H1 (cell line): ENCODE measurements around the gene GOLGA1. TPM values are rescaled to one million over a fixed set of nuclear protein-coding genes. Genes with fewer than 3 reads are reported as not detected.

Experiments
- CTCF ChIA-PET: fragments of 300-600 bp; sonication (Branson Sonifier 250); formaldehyde crosslinking; loops from one replicate; lab custom pipeline; 2021; ENCODE audit not compliant: partially characterized antibody; lab: Charles Lee
- POLR2A ChIA-PET: fragments of 300-600 bp; sonication (Branson Sonifier 250); formaldehyde crosslinking; loops from one replicate; lab custom pipeline; 2021; ENCODE audit warnings: inconsistent platforms; ENCODE audit not compliant: partially characterized antibody; lab: Charles Lee
- DNase-seq, 2 experiments: peaks; one replicate each; pipeline versions ENCODE4 v3.0.0 to v3.0.0-alpha.2; 2010 to 2022; ENCODE audit warnings: low spot score in 2 of 2, low read depth in 1 of 2, mixed read lengths in 1 of 2
- FAIRE-seq: peaks from 2 replicates; lab custom pipeline; 2011; peaks lifted over from hg19 to GRCh38; lab: Jason Lieb, UNC
- H2AFZ ChIP-seq: 2 replicates; pipeline ENCODE4 v1.8.1; 2012; ENCODE audit warnings: low read length, inconsistent platforms
- H2AK5ac ChIP-seq: 2 replicates; pipeline ENCODE4 v1.6.1; 2013; ENCODE audit warnings: low read depth, low read length
- H2BK120ac ChIP-seq: replicated peaks from 2 replicates; pipeline ENCODE3; 2013; ENCODE audit warnings: low read depth, low read length, inconsistent platforms
- H2BK12ac ChIP-seq: 2 replicates; pipeline ENCODE4 v1.6.1; 2013; ENCODE audit warnings: low read depth, low read length
- H2BK15ac ChIP-seq: 2 replicates; pipeline ENCODE4 v1.6.1; 2013; ENCODE audit warnings: low read length
- H2BK20ac ChIP-seq: 2 replicates; pipeline ENCODE4 v1.6.1; 2013; ENCODE audit warnings: low read length
- H2BK5ac ChIP-seq: 2 replicates; pipeline ENCODE4 v1.6.1; 2013; ENCODE audit warnings: low read depth, low read length
- H3K14ac ChIP-seq: 2 replicates; pipeline ENCODE4 v1.6.1; 2013; ENCODE audit warnings: inconsistent platforms; ENCODE audit not compliant: insufficient read length
- H3K18ac ChIP-seq: 2 replicates; pipeline ENCODE4 v1.6.1; 2013; ENCODE audit warnings: low read length; ENCODE audit errors: extremely low read depth
- H3K23ac ChIP-seq: 2 replicates; pipeline ENCODE4 v1.6.1; 2013; ENCODE audit warnings: inconsistent platforms; ENCODE audit not compliant: insufficient read length
- H3K23me2 ChIP-seq: 2 replicates; pipeline ENCODE4 v1.6.1; 2013; ENCODE audit warnings: low read depth, low read length
- H3K27ac ChIP-seq: 2 replicates; pipeline ENCODE4 v1.6.1; 2011; ENCODE audit warnings: low read depth, low read length, inconsistent platforms
- H3K27me3 ChIP-seq, 4 experiments: replicated peaks in 1 of 4; 1 replicate in 1 of 4; 2 replicates in 3 of 4; pipeline versions ENCODE4 v1.6.1 to v1.8.1; 2011 to 2013; ENCODE audit warnings: low read length in 3 of 4, mild to moderate bottlenecking in 3 of 4, inconsistent platforms in 2 of 4, mixed read lengths in 2 of 4, moderate library complexity in 1 of 4; ENCODE audit not compliant: control insufficient read depth in 3 of 4, insufficient read depth in 3 of 4; ENCODE audit errors: extremely low read depth in 1 of 4
- H3K36me3 ChIP-seq, 4 experiments: 2 replicates each; pipeline versions ENCODE4 v1.6.1 to v1.8.1; 2011 to 2013; ENCODE audit warnings: mild to moderate bottlenecking in 4 of 4, low read length in 3 of 4, moderate library complexity in 2 of 4, control low read depth in 1 of 4, inconsistent platforms in 1 of 4; ENCODE audit not compliant: insufficient read depth in 4 of 4, control insufficient read depth in 2 of 4
- H3K4ac ChIP-seq: replicated peaks from 2 replicates; pipeline ENCODE3; 2013; ENCODE audit warnings: low read length, low read depth, mixed read lengths, inconsistent platforms; ENCODE audit not compliant: insufficient read length
- H3K4me1 ChIP-seq, 4 experiments: replicated peaks in 1 of 4; 1 replicate in 1 of 4; 2 replicates in 3 of 4; pipeline versions ENCODE4 v1.6.1 to v1.8.1; 2011 to 2013; ENCODE audit warnings: low read length in 3 of 4, inconsistent platforms in 2 of 4, mixed read lengths in 1 of 4; ENCODE audit not compliant: insufficient read depth in 4 of 4, control insufficient read depth in 3 of 4
- H3K4me2 ChIP-seq, 2 experiments: 2 replicates each; pipeline versions ENCODE4 v1.6.1 to v1.8.1; 2011 to 2013; ENCODE audit warnings: low read depth in 2 of 2, low read length in 2 of 2, control low read depth in 1 of 2, inconsistent platforms in 1 of 2, mild to moderate bottlenecking in 1 of 2; ENCODE audit not compliant: insufficient read depth in 1 of 2
- H3K4me3 ChIP-seq, 4 experiments: fragments of 200-600, 300-600 bp in 1 of 4; sonication (generic), shearing (Covaris generic), sonication (Bioruptor Twin) in 1 of 4; 2 replicates each; pipeline versions ENCODE4 v1.5.1 to v1.8.1; 2011 to 2016; ENCODE audit warnings: low read length in 4 of 4, low read depth in 3 of 4, control low read depth in 2 of 4, inconsistent platforms in 2 of 4, mild to moderate bottlenecking in 2 of 4, mixed read lengths in 1 of 4, moderate library complexity in 1 of 4; ENCODE audit not compliant: insufficient read depth in 2 of 4; ENCODE audit errors: extremely low read depth in 1 of 4
- H3K56ac ChIP-seq: replicated peaks from 2 replicates; pipeline ENCODE3; 2013; ENCODE audit warnings: low read depth, mild to moderate bottlenecking, mixed read lengths, low read length, inconsistent platforms; ENCODE audit not compliant: insufficient read length
- H3K79me1 ChIP-seq: 2 replicates; pipeline ENCODE4 v1.6.1; 2013; ENCODE audit warnings: low read depth, low read length, control low read depth
- H3K79me2 ChIP-seq, 2 experiments: 2 replicates each; pipeline versions ENCODE4 v1.6.1 to v1.8.1; 2012 to 2013; ENCODE audit warnings: low read length in 2 of 2, mild to moderate bottlenecking in 2 of 2, inconsistent platforms in 1 of 2; ENCODE audit not compliant: insufficient read depth in 2 of 2, control insufficient read depth in 1 of 2
- H3K9ac ChIP-seq, 4 experiments: replicated peaks in 1 of 4; 1 replicate in 1 of 4; 2 replicates in 3 of 4; pipeline versions ENCODE4 v1.6.1 to v1.8.1; 2011 to 2013; ENCODE audit warnings: low read depth in 3 of 4, low read length in 3 of 4, control low read depth in 2 of 4, mild to moderate bottlenecking in 2 of 4, moderate library complexity in 2 of 4, inconsistent platforms in 1 of 4; ENCODE audit errors: extremely low read depth in 1 of 4
- H3K9me3 ChIP-seq, 2 experiments: 2 replicates each; pipeline versions ENCODE4 v1.6.1 to v1.8.1; 2012 to 2013; ENCODE audit warnings: mild to moderate bottlenecking in 2 of 2, moderate library complexity in 2 of 2, control low read depth in 1 of 2, inconsistent platforms in 1 of 2, low read depth in 1 of 2, low read length in 1 of 2, mixed read lengths in 1 of 2; ENCODE audit not compliant: insufficient read depth in 2 of 2
- H4K20me1 ChIP-seq, 2 experiments: replicated peaks in 1 of 2; 2 replicates each; pipeline versions ENCODE3 to v1.8.1; 2011 to 2013; ENCODE audit warnings: inconsistent platforms in 2 of 2, low read length in 2 of 2, mild to moderate bottlenecking in 1 of 2; ENCODE audit not compliant: insufficient read depth in 2 of 2, control insufficient read depth in 1 of 2
- H4K5ac ChIP-seq: 2 replicates; pipeline ENCODE4 v1.6.1; 2013; ENCODE audit warnings: low read length, low read depth, mixed read lengths, inconsistent platforms; ENCODE audit not compliant: insufficient read length
- H4K8ac ChIP-seq: 2 replicates; pipeline ENCODE4 v1.8.0; 2013; ENCODE audit warnings: mild to moderate bottlenecking, moderate library complexity, low read length, inconsistent platforms; ENCODE audit not compliant: insufficient read depth; ENCODE audit errors: extremely low read depth
- H4K91ac ChIP-seq: replicated peaks from 2 replicates; pipeline ENCODE3; 2013; ENCODE audit warnings: low read length, mixed read lengths, inconsistent platforms; ENCODE audit not compliant: insufficient read length
- BRCA1 ChIP-seq: IDR thresholded peaks from 2 replicates; pipeline ENCODE4 v1.6.1; 2012; ENCODE audit warnings: low read depth, low read length, improper control_type of control experiment
- CBX5 ChIP-seq: fragments of 300-800, 300-1000 bp; sonication (generic); IDR thresholded peaks from 2 replicates; pipeline ENCODE4 v1.7.1; 2016; ENCODE audit warnings: antibody characterized with exemption, low read length, low read depth
- CHD2 ChIP-seq: IDR thresholded peaks from 2 replicates; pipeline ENCODE4 v1.6.1; 2012; ENCODE audit warnings: low read length, improper control_type of control experiment
- CTBP2 ChIP-seq: IDR thresholded peaks from 2 replicates; pipeline ENCODE4 v1.7.0; 2011; ENCODE audit warnings: borderline replicate concordance, mild to moderate bottlenecking, moderate library complexity, mixed read lengths, low read length; ENCODE audit not compliant: insufficient read depth, insufficient read length
- EZH2 ChIP-seq: fragments of 200-600 bp; sonication (generic); IDR thresholded peaks from 2 replicates; pipeline ENCODE4 v1.7.1; 2012; ENCODE audit warnings: low read depth, mild to moderate bottlenecking, moderate library complexity, low read length, inconsistent platforms; ENCODE audit not compliant: severe bottlenecking
- HDAC6 ChIP-seq: IDR thresholded peaks from one replicate; pipeline ENCODE4 v1.7.1; 2012; ENCODE audit warnings: low read depth, mild to moderate bottlenecking, inconsistent platforms, low read length, moderate library complexity
- JUN ChIP-seq: IDR thresholded peaks from 2 replicates; pipeline ENCODE4 v1.6.1; 2011; ENCODE audit warnings: low read depth, mild to moderate bottlenecking, improper control_type of control experiment, low read length
- POLR2A ChIP-seq, 2 experiments: IDR thresholded peaks; 1 replicate in 1 of 2; 2 replicates in 1 of 2; pipeline ENCODE4 v1.6.1; 2011; ENCODE audit warnings: low read depth in 2 of 2, low read length in 2 of 2, mild to moderate bottlenecking in 2 of 2; ENCODE audit errors: control extremely low read depth in 1 of 2
- RNF2 ChIP-seq: fragments of 200-900, 300-1000 bp; sonication (generic); IDR thresholded peaks from 2 replicates; pipeline ENCODE4 v1.7.1; 2016; ENCODE audit warnings: borderline replicate concordance, low read depth, mild to moderate bottlenecking, antibody characterized with exemption, low read length; ENCODE audit not compliant: poor library complexity, severe bottlenecking; ENCODE audit errors: missing control alignments
- TAF7 ChIP-seq: optimal IDR thresholded peaks from 2 replicates; pipeline ENCODE3; 2011; ENCODE audit warnings: low read depth, mild to moderate bottlenecking, inconsistent platforms, low read length, moderate library complexity, borderline replicate concordance
- TBP ChIP-seq: IDR thresholded peaks from 2 replicates; pipeline ENCODE4 v1.6.1; 2011; ENCODE audit warnings: low read depth, low read length, improper control_type of control experiment
- WGBS, 2 experiments: shearing (Covaris generic) in 1 of 2; methylation state at CpG; one replicate each; pipeline versions ENCODE4 v1.1.6 to v1.1.7; 2013 to 2015; ENCODE audit warnings: low lambda C conversion rate in 2 of 2, mixed read lengths in 2 of 2, inconsistent platforms in 1 of 2, low coverage in 1 of 2, missing lambda C conversion rate in 1 of 2; ENCODE audit not compliant: insufficient replicate concordance in 2 of 2, insufficient coverage in 1 of 2, insufficient read length in 1 of 2; ENCODE audit errors: extremely low coverage in 1 of 2, missing lambda C conversion rate in 1 of 2; 5-methylcytosine and 5-hydroxymethylcytosine counted together
- polyA plus RNA-seq, 7 experiments: library from polyadenylated mRNA; depleted of rRNA in 3 of 7; stranded (reverse) in 5 of 7; unstranded in 2 of 7; fragments of >200 nt in 5 of 7; fragments of 200-250 nt in 2 of 7; gene quantifications; 1 replicate in 5 of 7; 2 replicates in 1 of 7; 4 replicates in 1 of 7; pipeline versions ENCODE4 v1.2.1 to v1.2.3, GENCODE V29; 2011 to 2013; ENCODE audit warnings: missing spikeins in 2 of 7, mixed read lengths in 2 of 7
- total RNA-seq: library from RNA; stranded (reverse); fragmentation: NEBNext Ultra II Directional; extraction: Animal tissue kit (Norgen Biotek cat#: 25700); gene quantifications from 2 replicates; pipeline ENCODE4 v1.2.1, GENCODE V29; 2021
- TF ChIP-seq, protein P1 (sequence below): IDR thresholded peaks from 2 replicates; pipeline ENCODE4 v1.6.1; 2012; ENCODE audit warnings: inconsistent platforms
- TF ChIP-seq, protein P2 (sequence below): IDR thresholded peaks from 2 replicates; pipeline ENCODE4 v1.6.1; 2011; ENCODE audit warnings: low read depth, mild to moderate bottlenecking, low read length; ENCODE audit not compliant: insufficient read depth

The GOLGA1 gene
- total and polyA plus RNA-seq, 2 of the 8 experiments (the other 6 are each of a cell fraction or from before 2014, with no cell fraction given) = 4.8 to 6.5 TPM

- WGBS, 2 experiments = 90% methylated on average over 6 of the region's 6 CpGs; no CpG with 5 or more reads in 1 of the 2 experiments
- no peak overlapping the region for H3K14ac ChIP-seq
- no peak overlapping the region for H2BK15ac ChIP-seq
- POLR2A ChIA-PET = interaction anchor here (0.7 to 2.4 kb wide), 3 partner anchors 9 to 32 kb away, joined by 3 to 11 read pairs (median 6); partner anchors contain the start of genes ARPC5L and RPL35
- no peak overlapping the region for H3K18ac ChIP-seq
- CTCF ChIA-PET = interaction anchor here (28.4 to 65.2 kb wide), 3 partner anchors 3 to 70 kb away, joined by 1300 to 1529 read pairs (median 1529); partner anchors contain the start of genes ARPC5L, NR6A1, OLFML2A and RPL35
- no peak overlapping the region for H3K4me3 ChIP-seq
- no peak overlapping the region for H2AFZ ChIP-seq
- H3K36me3 ChIP-seq = no peaks in the 10 kb centered on the region
- H3K9me3 ChIP-seq = no peaks in the 10 kb centered on the region
- no peak overlapping the region for H2BK120ac ChIP-seq
- no peak overlapping the region for H4K91ac ChIP-seq
- H3K23me2 ChIP-seq = no peaks in the 10 kb centered on the region
- H3K4me1 ChIP-seq = no peaks in the 10 kb centered on the region
- H2BK5ac ChIP-seq = no peak overlapping the region
- H3K79me2 ChIP-seq = no peaks in the 10 kb centered on the region
- H3K23ac ChIP-seq = no peak overlapping the region
- no peaks in the 10 kb centered on the region for H4K20me1 ChIP-seq
- H3K79me1 ChIP-seq = no peaks in the 10 kb centered on the region
- H3K4me2 ChIP-seq = no peak overlapping the region
- no peak for FAIRE-seq
- no peak overlapping the region for H3K4ac ChIP-seq
- no peak overlapping the region for H4K5ac ChIP-seq
- H3K27me3 ChIP-seq = no peaks in the 10 kb centered on the region
- H4K8ac ChIP-seq = no peak overlapping the region
- H2BK20ac ChIP-seq = no peak overlapping the region
- no peak overlapping the region for H3K27ac ChIP-seq
- no peak overlapping the region for H2BK12ac ChIP-seq
- H3K9ac ChIP-seq = no peak overlapping the region
- no peak overlapping the region for H2AK5ac ChIP-seq
- no peak for DNase-seq
- no peak overlapping the region for H3K56ac ChIP-seq
- TF ChIP-seq, protein P1, sequence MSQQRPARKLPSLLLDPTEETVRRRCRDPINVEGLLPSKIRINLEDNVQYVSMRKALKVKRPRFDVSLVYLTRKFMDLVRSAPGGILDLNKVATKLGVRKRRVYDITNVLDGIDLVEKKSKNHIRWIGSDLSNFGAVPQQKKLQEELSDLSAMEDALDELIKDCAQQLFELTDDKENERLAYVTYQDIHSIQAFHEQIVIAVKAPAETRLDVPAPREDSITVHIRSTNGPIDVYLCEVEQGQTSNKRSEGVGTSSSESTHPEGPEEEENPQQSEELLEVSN = no peak
- no peak for TF ChIP-seq CBX5
- TF ChIP-seq JUN = no peak
- no peak for TF ChIP-seq TBP
- no peak for TF ChIP-seq CTBP2
- TF ChIP-seq CHD2 = no peak
- TF ChIP-seq, protein P2, sequence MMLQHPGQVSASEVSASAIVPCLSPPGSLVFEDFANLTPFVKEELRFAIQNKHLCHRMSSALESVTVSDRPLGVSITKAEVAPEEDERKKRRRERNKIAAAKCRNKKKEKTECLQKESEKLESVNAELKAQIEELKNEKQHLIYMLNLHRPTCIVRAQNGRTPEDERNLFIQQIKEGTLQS = no peak
- no peak for TF ChIP-seq RNF2
- no peak for TF ChIP-seq BRCA1
- no peak for TF ChIP-seq EZH2
- TF ChIP-seq TAF7 = no peak
- no peak for TF ChIP-seq HDAC6
- no peak for TF ChIP-seq POLR2A (IDR thresholded peaks at IDR 0.05; ENCODE audit: control extremely low read depth in 1 of 2, low read depth in 2 of 2, low read length in 2 of 2)
These were observed 93.9 kb downstream of the GOLGA1 start for GRCh38 chr9:124846969-124847368.
